Stimulated activated CD8-positive, alpha-beta memory T cell treated with anti-CD3 and anti-CD28 coated beads, Interleukin-7, amount 100 ng/mL, for 24 hours (primary cell): ENCODE results near the gene SLC26A3.

Experiments
- DNase-seq: peaks from one replicate; pipeline ENCODE4 v3.0.0-alpha.2; 2020; ENCODE audit warnings: low read depth

The SLC26A3 gene

DNA sequence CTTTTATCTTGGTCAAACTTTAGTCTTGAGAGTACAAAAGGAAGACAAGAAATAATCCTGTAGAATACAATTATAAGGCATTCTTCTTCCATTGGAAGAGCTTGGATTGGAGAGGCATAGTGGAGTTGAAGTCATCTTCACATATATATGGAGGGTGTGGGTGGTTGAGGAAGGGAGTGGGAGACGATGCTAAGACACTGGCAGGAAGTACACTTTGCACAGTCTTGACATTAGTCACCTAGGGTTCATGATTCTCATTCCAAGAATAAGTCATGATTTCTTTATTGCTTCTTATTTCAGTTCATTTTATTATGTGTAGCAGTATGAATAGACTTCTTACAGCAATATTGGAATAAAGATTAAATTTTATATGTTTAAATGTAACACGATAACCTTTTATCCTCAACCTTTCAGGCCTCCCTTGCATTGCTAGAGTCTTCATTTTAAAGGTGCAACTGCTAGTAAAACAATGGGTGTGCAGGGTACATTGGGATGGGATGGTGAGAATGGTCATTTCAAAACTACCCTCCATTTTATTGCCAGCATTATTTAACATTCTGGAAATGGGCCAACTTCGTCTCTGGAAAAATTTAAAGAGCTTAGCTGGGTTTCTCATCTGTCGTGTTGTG lies 12.3 kb upstream of the SLC26A3 start:
- no peak for DNase-seq

DNA sequence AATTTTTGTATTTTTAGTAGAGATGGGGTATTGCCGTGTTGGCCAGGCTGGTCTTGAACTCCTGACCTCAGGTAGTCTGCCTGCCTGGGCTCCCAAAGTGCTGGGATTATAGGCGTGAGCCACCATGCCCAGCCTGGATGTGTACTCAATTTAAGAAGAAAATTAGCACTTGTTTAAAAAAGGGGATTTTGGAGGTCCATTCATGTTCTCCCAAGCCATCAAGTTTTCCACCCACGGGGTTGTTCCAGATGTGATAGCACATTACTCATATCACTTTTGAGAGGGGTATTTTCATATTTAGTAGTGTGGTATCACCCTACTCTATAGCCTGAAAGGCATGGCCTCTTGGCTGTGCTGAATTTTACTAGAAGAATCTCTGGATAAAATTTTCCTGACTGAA lies 10.5 kb upstream of the SLC26A3 start:
- DNase-seq = no peak

DNA sequence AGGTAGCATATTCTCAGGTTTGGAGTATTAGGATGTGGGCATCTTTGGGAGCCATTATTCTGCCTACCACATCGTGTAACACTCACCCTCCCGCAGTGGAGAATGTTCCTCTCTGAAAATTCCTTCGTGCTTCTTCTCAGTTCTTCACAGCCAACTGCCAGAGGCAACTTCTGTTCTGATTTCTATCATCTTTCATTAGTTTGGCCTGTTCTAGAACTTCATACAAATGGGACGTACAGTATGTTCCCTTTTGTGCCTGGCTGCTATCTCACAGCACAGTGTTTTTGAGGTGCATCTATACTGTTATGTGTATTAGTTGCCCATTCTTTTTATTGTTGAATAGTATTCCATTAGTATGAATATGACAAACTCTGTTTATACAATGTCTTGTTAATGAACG lies 8.9 kb upstream of the SLC26A3 start:
- DNase-seq = no peak

DNA sequence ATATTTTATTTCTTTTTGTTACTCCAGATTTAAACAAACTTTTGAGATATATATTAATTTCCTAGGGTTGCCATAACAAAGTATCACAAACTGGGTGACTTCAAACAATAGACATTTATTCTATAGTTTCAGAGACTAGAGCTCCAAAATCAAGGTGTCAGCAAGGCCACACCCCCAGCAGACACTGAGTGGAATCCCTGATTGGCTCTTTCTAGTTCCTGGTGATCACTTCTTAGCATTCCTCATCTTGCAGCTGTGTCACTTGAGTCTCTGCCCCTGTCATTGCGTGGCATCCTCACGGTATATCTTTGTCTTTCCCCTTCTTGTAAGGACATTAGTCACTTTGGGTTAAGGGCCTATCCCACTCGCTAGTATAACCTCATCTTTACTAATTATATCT lies 7.6 kb upstream of the SLC26A3 start:
- no peak for DNase-seq

DNA sequence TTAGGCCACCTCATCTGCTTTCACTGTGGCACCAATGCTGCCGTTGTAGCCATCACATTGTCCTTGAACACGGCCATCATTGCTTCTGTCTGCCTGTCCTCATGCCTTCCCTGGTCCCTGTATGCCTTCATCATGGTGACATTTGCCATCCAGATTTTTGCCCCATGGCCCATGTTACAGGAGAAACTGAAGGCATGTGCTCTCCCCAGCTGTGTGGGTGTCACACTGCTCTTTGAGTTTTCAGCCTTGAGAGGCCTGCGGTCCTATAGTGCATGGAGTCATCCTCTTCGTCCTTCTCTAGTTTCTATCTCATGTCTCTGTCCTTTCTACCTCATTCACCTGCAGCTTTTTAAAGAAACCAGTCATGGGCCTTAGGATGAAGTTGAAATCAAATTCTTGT lies 6.2 kb upstream of the SLC26A3 start:
- no peak for DNase-seq

DNA sequence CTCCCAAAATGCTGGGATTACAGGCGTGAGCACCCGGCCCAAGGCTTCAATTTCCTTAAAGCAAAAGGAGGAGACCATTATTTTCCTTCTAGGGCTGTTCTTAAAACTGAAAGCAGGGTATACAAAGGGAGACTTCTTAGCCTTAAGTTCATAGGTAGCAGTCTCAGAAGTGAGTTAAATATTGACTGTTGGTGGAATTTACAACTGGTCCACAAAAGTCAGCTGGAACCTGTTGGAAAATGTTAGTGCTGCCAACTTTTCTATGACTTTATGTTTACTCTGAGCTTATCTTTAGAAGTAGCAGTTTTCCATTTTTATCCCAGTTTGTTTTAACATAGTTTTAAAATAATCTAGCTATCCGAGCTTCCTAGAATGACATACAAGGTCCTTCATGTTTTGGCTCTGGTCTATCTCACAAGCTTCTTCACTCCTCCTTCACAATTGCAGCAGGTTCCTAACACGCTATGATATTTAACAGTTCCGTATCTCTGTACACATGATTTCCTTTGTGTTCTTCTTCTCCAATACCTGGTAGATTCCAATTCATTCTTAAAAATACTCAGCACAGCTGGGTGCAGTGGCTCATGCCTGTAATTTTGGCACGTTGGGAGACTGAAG lies 3.3 kb downstream of the SLC26A3 start:
- no peak for DNase-seq

DNA sequence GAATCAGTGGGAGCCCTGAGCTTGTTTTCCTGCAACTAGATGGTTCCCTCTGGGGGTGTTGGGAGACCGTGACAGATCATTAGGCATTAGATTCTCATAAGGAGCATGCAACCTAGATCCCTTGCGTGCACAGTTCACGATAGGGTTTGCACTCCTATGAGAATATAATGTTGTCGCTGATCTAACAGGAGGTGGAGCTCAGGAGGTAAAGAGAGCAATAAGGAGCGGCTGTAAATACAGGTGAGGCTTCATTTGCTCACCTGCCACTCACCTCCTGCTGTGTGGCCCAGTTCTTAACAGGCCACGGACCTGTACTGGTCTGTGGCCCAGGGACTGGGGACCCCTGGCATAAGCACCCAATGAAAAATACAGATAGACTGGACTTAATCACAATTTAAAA lies 10.7 kb downstream of the SLC26A3 start:
- no peak for DNase-seq

DNA sequence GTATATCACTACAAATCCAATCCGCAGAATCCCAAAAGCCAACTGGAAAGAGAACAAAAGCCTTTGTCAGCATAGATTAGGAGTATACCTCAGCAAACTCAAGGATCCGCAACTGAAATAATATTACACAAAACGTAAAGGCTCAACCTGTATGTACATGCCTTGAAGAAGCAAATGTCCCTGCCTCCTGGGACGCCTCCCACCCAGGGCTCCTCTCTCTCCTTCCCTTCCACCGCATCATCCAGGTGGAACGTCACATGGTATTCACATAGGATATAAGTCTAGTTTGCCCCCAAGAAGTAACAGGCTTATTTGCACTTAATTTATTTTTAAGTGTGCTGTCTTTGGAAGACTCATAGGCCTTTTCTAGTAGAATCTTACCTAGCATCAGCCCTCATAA lies 13.4 kb downstream of the SLC26A3 start:
- no peak for DNase-seq

DNA sequence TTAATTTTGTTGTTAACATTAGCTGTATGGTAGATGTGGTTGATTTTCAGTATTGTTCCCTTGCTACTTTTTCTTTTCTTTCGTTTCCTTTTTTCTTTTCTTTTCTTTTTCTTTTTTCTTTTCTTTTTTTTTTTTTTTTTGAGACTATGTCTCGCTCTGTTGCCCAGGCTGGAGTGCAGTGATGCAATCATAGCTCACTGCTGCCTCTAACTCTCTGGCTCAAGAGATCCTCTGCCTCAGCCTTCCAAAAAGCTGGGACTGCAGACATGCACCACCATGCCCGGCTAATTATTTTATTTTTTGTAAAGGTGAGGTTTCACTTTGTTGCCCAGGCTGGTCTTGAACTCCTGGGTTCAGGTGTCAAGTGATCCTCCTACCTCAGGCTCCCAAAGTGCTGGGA lies 14.4 kb downstream of the SLC26A3 start:
- no peak for DNase-seq

DNA sequence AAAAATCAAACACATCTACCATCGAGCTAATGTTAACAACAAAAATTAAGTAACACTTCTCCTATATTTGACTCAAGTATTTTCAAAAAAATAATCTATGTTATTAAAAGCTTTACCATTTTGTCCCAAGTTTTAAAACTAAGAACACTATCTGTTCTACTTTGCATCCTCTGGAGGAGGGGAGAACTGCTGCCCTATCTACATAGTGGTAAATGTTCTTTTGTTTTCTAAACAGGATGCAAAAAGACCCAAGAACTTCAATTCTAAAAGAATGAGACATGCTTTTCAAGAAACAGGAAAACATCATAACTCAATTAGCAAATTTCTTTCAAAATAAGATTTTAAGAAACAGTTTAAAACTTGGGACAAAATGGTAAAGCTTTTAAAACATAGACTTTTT lies 14.8 kb downstream of the SLC26A3 start:
- no peak for DNase-seq

DNA sequence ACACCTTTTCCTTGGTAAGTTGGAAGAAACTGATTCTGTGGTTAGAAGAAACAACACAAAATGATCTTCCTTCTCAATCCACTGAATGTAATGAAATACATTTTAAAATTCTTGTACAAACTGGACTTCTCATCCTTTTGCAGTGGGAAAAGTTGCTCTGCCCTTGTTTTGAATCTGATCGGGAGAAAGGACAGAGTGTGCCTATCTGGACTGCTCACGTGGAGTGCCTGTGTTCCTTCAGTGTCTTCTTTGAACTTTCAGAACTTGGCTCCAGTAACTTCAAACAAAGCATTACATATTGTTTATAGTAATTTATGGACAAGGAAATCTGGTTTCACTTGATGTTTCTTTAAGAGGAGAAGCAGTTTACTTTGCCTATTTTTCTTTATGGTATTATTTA lies 17.1 kb downstream of the SLC26A3 start:
- DNase-seq = no peak

DNA sequence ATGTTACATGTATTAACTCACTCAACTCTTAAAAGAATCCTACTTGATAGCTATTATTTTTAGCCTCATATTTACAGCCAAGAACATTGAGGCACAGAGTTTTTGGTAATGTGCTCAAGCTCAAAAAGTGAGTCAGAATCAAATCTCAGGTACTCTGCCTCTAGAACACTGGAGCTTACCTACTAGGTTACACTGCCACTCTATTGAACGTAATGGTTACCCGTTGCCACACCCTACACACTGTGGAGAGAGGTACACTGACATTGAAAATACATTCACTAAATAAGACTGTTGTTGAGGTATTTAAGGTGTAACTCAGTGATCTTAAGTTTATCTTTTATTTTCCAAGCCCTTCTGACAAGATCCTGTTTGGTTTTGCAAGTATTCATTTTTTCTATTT lies 17.9 kb downstream of the SLC26A3 start:
- DNase-seq = no peak

DNA sequence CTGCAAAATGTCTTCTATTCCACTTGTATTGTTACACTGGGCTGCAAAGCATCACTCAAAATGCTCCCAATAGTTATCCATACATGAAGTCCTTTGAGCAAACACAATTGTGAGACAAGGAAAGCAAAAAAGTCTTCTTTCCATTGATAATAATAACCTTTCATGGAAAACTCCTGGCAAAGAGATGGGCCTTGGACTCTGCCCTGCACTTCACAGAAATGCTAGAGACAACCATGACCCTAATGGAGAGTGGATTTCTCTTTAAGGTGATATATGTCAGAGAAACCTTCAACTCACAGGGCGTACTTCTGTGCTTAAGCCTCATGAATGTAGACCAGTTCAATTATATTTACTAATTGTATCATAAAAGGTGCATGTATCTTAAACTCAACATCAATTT lies 19.4 kb downstream of the SLC26A3 start:
- DNase-seq = no peak

DNA sequence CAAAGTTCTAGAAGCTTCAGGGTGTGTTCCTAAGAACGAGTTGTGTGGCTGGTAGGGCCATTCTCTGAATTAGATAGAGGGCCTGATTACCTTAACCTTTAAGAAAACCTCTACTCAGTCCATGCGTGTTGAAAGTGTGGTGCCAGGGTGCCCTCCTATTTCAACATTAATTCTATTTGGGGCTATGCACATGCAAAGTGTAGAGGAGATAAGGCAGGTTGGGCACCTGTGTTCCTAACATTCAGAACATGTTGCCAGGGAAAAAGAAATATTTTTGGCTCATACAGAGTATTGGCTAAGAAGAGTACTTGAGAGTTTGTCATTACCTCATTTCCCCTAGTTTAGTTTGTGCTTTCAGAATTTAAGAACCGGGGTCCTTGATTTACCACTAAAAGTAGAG lies 20.6 kb downstream of the SLC26A3 start:
- no peak for DNase-seq

DNA sequence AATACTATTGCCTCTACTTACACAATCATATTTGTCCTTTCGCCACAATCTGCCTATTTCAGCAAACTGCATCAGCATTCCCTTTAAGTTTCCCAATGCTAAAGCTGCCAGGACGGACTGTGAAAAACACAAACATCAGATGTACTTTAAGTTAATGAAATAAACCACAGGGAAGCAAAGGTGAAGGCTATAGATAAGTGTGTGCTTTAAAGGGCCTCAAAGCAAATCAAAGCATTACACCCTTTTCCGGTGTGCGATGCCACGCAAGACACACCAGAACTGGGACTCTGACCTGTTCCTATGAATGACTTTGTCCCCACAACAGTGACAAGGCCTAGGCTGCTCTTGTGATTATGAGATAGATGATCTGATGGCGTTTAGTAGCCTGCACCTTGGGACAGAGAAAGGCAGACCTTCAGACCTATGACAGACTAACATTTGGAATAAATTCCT lies 23.4 kb downstream of the SLC26A3 start:
- no peak for DNase-seq

DNA sequence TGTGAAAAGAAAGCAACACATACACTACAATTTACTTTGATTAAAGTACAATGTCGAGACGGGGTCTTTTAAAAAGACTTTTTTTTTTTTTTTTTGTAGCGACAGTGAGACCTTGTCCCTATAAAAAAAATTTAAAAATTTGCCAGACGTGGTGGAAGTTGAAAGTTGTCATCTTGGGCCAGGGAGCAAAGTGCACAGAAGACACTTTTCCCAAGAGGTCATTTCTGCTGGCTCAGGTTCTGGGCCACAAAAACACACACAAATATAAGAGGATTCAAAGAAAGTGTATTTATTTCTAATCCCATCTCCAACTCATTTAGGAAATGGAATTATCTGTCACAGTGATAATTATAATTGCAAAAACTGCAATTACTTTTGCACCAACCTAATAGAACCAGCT lies 24.7 kb downstream of the SLC26A3 start:
- DNase-seq = no peak

DNA sequence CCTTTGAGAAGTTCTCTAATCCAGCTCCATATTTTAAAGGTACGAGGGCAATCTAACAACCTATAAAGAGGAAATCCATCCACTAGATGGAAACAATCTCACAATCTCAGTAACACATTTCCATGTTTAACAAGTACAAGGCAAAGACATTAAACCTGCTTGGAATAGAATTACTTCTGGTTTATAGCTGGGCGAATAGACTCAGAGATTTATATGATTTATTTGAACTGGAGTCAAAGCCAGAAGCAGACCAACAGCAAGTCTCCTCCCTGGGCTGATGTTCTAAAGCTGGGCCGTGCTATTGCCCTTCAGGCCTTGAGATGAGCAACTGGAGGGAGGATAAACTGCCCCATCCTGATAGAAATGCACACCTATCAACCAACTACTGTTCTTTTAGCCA lies 25.3 kb downstream of the SLC26A3 start:
- no peak for DNase-seq

DNA sequence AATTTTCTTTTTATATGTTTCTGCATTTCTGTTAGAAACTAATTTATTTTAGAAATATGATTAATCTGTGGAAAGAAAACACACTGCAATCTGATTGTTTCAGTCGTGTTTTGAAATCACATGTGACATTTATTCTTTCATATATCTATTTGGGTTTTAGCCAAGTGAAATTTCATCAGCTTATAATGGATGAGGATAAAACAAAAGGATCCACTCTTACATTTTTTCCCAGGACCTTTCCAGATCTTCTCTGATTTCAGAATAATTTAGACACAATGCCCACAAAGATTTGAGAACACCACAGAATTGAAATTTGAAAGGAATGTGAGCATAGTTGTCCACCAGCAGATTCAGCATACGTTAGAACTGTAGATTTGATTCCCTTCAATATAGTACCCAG lies 30.0 kb downstream of the SLC26A3 start:
- no peak for DNase-seq

DNA sequence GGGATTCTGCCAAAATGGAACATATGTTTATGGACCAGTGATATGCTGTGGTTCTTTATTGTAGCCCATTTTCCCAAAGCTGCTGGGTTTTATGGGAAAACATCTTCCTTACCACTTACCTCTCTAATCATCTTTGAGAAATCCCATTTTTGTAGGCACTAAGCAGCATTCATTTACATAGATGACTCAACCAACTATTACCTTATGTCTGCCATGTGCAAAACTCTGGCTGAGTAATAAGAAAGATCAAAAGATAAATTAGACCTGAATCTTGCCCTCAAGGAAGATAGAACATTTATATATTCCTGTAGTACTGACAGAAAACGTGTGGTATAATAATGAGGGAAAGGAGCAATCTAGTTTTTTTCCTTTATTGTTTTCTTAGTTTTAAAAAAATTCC lies 34.8 kb downstream of the SLC26A3 start:
- no peak for DNase-seq

DNA sequence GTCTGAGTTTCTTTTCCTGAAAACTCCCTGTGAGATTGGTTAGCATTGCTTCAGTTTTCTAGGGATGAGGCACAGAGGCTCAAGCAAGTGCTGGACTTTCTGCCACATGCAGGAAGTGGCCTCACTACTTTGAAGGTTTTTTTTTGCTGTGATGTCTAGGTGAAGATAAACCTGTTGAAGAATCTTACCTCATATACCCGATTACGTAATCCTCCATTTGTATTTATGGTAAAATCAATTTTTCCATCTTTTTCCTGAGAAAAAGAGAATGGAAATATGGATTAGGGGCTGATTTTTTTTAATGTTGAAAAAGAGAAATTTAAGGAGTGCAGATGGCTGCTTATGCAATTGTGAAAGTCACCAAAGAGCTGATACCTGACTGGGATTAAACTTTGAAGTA lies 35.6 kb downstream of the SLC26A3 start:
- no peak for DNase-seq

DNA sequence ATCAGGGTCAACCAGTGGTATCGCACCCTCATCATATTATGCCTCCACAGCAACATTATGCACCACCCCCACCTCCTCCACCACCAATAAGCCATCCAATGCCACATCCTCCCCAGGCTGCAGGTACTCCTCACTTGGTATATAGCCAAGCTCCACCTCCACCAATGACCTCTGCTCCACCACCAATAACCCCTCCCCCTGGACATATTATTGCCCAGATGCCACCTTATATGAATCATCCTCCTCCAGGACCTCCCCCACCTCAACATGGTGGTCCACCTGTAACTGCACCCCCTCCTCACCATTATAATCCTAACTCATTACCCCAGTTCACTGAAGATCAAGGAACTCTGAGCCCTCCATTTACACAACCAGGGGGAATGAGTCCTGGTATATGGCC lies 44.4 kb downstream of the SLC26A3 start:
- no peak for DNase-seq

DNA sequence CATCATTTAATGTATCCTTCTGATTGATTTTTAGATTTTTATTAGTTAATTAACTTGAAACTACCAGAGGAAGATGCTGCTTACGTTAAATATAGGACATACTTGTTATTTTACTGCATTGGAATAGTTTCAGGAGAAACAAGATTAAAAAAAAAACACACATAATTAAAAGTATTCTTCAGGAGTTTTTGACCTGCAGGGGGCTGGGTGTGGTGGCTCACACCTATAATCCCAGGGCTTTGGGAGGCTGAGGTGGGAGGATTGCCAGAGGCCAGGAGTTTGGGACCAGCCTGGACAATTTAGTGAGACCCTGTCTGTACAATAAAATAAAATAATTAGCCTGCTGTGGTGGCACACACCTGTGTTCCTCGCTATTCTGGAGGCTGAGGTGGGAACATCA lies 48.4 kb downstream of the SLC26A3 start:
- no peak for DNase-seq

DNA sequence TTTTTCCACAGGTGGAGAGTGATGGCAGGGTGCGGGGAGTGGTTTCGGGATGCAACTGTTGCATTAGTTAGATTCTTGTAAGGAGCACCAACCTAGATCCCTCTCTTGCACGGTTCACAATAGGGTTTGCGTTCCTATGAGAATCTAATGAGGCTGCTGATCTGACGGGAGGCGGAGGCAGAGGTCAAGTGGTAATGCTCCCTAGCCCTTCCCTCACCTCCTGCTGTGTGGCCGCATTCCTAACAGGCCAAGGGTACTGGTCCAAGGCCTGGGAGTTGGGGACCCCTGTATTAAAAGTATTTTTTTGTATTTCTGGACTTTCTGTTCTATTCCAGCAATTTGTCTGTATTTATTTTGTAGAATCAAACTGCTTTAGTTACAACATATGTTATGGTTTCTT lies 51.9 kb downstream of the SLC26A3 start:
- no peak for DNase-seq

DNA sequence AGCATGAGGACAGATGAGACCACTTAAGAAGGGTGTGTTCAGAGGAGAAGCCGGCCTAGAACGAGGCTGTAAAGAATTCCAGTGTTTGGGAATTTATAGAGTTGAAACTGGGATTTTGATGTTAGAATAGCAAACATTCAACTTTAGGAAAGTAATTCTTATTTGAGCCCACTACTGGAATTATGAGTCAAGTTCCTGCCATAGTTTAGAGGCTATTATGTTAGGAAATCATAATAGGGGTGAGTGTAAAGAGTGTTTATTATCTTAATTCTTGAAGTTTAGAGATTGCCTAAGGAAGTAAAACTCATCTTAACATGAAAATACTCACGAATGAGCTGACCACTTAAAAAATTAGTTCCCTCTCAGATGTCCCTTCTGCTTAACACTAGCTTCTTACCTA lies 57.0 kb downstream of the SLC26A3 start:
- no peak for DNase-seq
